HEK293T (cell line): ENCODE measurements around the gene SMNDC1.

Source experiments
- ARNT ChIP-seq: fragments of 450-650 bp; IDR thresholded peaks from 2 replicates; pipeline ENCODE4 v1.6.1; 2017; ENCODE audit warnings: mild to moderate bottlenecking
- BHLHE40 ChIP-seq: fragments of 450-650 bp; IDR thresholded peaks from 2 replicates; pipeline ENCODE4 v1.6.1; 2016; ENCODE audit warnings: mild to moderate bottlenecking, moderate library complexity, borderline replicate concordance
- CTBP1 ChIP-seq: fragments of 450-650 bp; IDR thresholded peaks from 2 replicates; pipeline ENCODE4 v1.6.1; 2016; ENCODE audit warnings: borderline replicate concordance
- ELF4 ChIP-seq: fragments of 450-650 bp; IDR thresholded peaks from 2 replicates; pipeline ENCODE4 v1.6.1; 2017; ENCODE audit warnings: antibody characterized with exemption
- FOXA1 ChIP-seq: fragments of 450-650 bp; IDR thresholded peaks from 2 replicates; pipeline ENCODE4 v1.6.1; 2016; ENCODE audit warnings: mild to moderate bottlenecking
- FOXK2 ChIP-seq: fragments of 450-650 bp; IDR thresholded peaks from 2 replicates; pipeline ENCODE4 v1.6.1; 2016; ENCODE audit warnings: mild to moderate bottlenecking
- L3MBTL2 ChIP-seq: fragments of 450-650 bp; conservative IDR thresholded peaks from 2 replicates; pipeline ENCODE4 v1.6.1; 2016; ENCODE audit warnings: mild to moderate bottlenecking
- NFRKB ChIP-seq: fragments of 450-650 bp; IDR thresholded peaks from 2 replicates; pipeline ENCODE4 v1.6.1; 2016; ENCODE audit warnings: mild to moderate bottlenecking, moderate library complexity
- SUZ12 ChIP-seq: fragments of 450-650 bp; IDR thresholded peaks from 2 replicates; pipeline ENCODE4 v1.6.1; 2016; ENCODE audit warnings: mild to moderate bottlenecking
- TARDBP ChIP-seq: fragments of 450-650 bp; IDR thresholded peaks from 2 replicates; pipeline ENCODE4 v1.6.1; 2016
- ZNF384 ChIP-seq: fragments of 450-650 bp; IDR thresholded peaks from 2 replicates; pipeline ENCODE4 v1.6.1; 2016
- TF ChIP-seq, protein P1 (sequence below): fragments of 450-650 bp; IDR thresholded peaks from 2 replicates; pipeline ENCODE4 v1.6.1; 2016

DNA sequence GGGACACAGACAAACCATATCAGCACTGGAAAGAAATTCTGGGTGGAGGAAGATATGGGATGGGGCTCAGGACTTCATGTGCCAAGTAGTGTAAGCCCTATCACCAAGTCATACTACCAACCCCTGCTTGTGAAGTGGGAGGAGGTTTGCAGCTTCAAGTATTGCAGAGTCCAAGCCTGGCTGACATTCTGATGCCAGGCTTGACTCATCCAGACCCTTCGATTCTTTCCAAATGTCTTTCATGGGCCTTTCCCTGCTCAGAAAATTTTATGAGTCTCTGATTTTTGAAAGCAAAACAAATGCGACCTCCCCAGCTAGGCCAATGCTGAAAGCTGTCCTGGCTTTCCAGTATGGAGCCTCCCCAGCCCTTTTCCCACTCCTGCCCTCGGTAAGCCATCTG, 45.1 kb upstream of the SMNDC1 start:
- TF ChIP-seq NFRKB, result no peak
- TF ChIP-seq, protein P1, sequence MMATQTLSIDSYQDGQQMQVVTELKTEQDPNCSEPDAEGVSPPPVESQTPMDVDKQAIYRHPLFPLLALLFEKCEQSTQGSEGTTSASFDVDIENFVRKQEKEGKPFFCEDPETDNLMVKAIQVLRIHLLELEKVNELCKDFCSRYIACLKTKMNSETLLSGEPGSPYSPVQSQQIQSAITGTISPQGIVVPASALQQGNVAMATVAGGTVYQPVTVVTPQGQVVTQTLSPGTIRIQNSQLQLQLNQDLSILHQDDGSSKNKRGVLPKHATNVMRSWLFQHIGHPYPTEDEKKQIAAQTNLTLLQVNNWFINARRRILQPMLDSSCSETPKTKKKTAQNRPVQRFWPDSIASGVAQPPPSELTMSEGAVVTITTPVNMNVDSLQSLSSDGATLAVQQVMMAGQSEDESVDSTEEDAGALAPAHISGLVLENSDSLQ, result no peak
- no peak for TF ChIP-seq TARDBP
- TF ChIP-seq ELF4, result no peak
- TF ChIP-seq FOXK2, result no peak
- no peak for TF ChIP-seq L3MBTL2
- no peak for TF ChIP-seq SUZ12
- no peak for TF ChIP-seq ZNF384
- no peak for TF ChIP-seq FOXA1
- no peak for TF ChIP-seq ARNT
- TF ChIP-seq CTBP1, result no peak
- no peak for TF ChIP-seq BHLHE40
